C4-2B (cell line): Measurements from ENCODE around the gene LRTM1.

Experiments
- CTCF ChIP-seq: fragments of 450-650 bp; conservative IDR thresholded peaks from 2 replicates; pipeline ENCODE4 v1.5.1; 2017; ENCODE audit warnings: mild to moderate bottlenecking
- ZFX ChIP-seq: fragments of 450-650 bp; IDR thresholded peaks from 2 replicates; pipeline ENCODE4 v1.6.1; 2017

GRCh38 chr3:54882129-54882833, 45.6 kb downstream of the LRTM1 start:
- no peak for TF ChIP-seq CTCF
- no peak for TF ChIP-seq ZFX
